Osteocyte (in vitro differentiated cells): Measurements from ENCODE around the gene CHD6. TPM values are rescaled to one million over a fixed set of nuclear protein-coding genes. Genes with fewer than 3 reads are reported as not detected.

Source experiments
- DNase-seq: peaks from one replicate; pipeline ENCODE4 v3.0.0; 2021; ENCODE audit warnings: mixed read lengths; ENCODE audit not compliant: unreplicated experiment; ENCODE audit errors: extremely low spot score
- H3K27ac Mint-ChIP-seq: one replicate; pipeline ENCODE4 v1.8.0; 2021; ENCODE audit warnings: mild to moderate bottlenecking, mixed read lengths; ENCODE audit not compliant: unreplicated experiment
- H3K27me3 Mint-ChIP-seq: one replicate; pipeline ENCODE4 v1.8.0; 2021; ENCODE audit warnings: mixed read lengths; ENCODE audit not compliant: unreplicated experiment
- H3K36me3 Mint-ChIP-seq: one replicate; pipeline ENCODE4 v1.8.0; 2021; ENCODE audit warnings: mixed read lengths; ENCODE audit not compliant: unreplicated experiment
- H3K4me1 Mint-ChIP-seq: one replicate; pipeline ENCODE4 v1.8.0; 2021; ENCODE audit warnings: mixed read lengths; ENCODE audit not compliant: unreplicated experiment
- H3K4me3 Mint-ChIP-seq: one replicate; pipeline ENCODE4 v1.8.0; 2021; ENCODE audit warnings: mild to moderate bottlenecking, moderate library complexity, mixed read lengths; ENCODE audit not compliant: unreplicated experiment
- H3K9me3 Mint-ChIP-seq: one replicate; pipeline ENCODE4 v1.8.0; 2021; ENCODE audit warnings: mixed read lengths; ENCODE audit not compliant: unreplicated experiment
- CTCF ChIP-seq: fragments of 200-600 bp; sonication (generic); IDR thresholded peaks from 2 replicates; pipeline ENCODE4 v1.5.0; 2021; ENCODE audit warnings: antibody characterized with exemption, mild to moderate bottlenecking, moderate library complexity
- total RNA-seq: library from RNA; stranded (reverse); gene quantifications from 2 replicates; pipeline ENCODE4 v1.2.1, GENCODE V29; 2021

CHD6 gene
- total RNA-seq, 1 donor from 2014 or later: 51.4 TPM

GRCh38 chr20:41608606-41609005, 9.6 kb downstream of the CHD6 start:
- Mint-ChIP-seq H3K36me3 (no peaks in the 10 kb centered on the region), H3K4me1 (peaks cover 12% of the 10 kb centered on the region), H3K4me3 (no peak overlapping the region), H3K9me3 (no peaks in the 10 kb centered on the region), H3K27me3 (no peaks in the 10 kb centered on the region), H3K27ac (no peak overlapping the region)
- no peak for TF ChIP-seq CTCF
- DNase-seq: no peak

- no peak overlapping the region for H3K4me3 Mint-ChIP-seq
- no peaks in the 10 kb centered on the region for H3K27me3 Mint-ChIP-seq
- H3K36me3 Mint-ChIP-seq: no peaks in the 10 kb centered on the region
- no peak for DNase-seq
- TF ChIP-seq CTCF: no peak
- H3K9me3 Mint-ChIP-seq: no peaks in the 10 kb centered on the region
- peaks cover 12% of the 10 kb centered on the region for H3K4me1 Mint-ChIP-seq
- no peak overlapping the region for H3K27ac Mint-ChIP-seq
Measured at GRCh38 chr20:41607791-41608190, 10.4 kb downstream of the CHD6 start.

- H3K4me3 Mint-ChIP-seq: no peak overlapping the region
- TF ChIP-seq CTCF: no peak
- peaks cover 4% of the 10 kb centered on the region for H3K4me1 Mint-ChIP-seq
- H3K27ac Mint-ChIP-seq: no peak overlapping the region
- no peaks in the 10 kb centered on the region for H3K27me3 Mint-ChIP-seq
- peaks cover 25% of the 10 kb centered on the region for H3K9me3 Mint-ChIP-seq
- peaks cover 16% of the 10 kb centered on the region for H3K36me3 Mint-ChIP-seq
- no peak for DNase-seq
Measured at GRCh38 chr20:41604002-41604401, 14.2 kb downstream of the CHD6 start.

- Mint-ChIP-seq H3K36me3 (peaks cover 16% of the 10 kb centered on the region), H3K27ac (no peak overlapping the region), H3K4me1 (peaks cover 4% of the 10 kb centered on the region), H3K4me3 (no peak overlapping the region), H3K9me3 (peaks cover 37% of the 10 kb centered on the region), H3K27me3 (no peaks in the 10 kb centered on the region)
- TF ChIP-seq CTCF: no peak
- DNase-seq: no peak
Measured at GRCh38 chr20:41601742-41602141, 16.4 kb downstream of the CHD6 start.

- Mint-ChIP-seq H3K4me1 (peaks cover 4% of the 10 kb centered on the region), H3K9me3 (peaks cover 40% of the 10 kb centered on the region), H3K36me3 (peaks cover 16% of the 10 kb centered on the region), H3K27ac (no peak overlapping the region), H3K4me3 (no peak overlapping the region), H3K27me3 (no peaks in the 10 kb centered on the region)
- no peak for DNase-seq
- TF ChIP-seq CTCF: no peak
Measured at GRCh38 chr20:41600926-41601631, 17.1 kb downstream of the CHD6 start.
